Colon (tissue), 2 donors: Measurements from ENCODE around the gene MMP3.
A peak's percentile ranks its signal among the peaks of the same experiment; 100 is the strongest.

Experiments used
- FAIRE-seq: peaks from 2 replicates; lab custom pipeline; 2012; peaks lifted over from hg19 to GRCh38; lab: Jason Lieb, UNC
- donor health status: control.
- donor health status: control.

MMP3 gene

DNA sequence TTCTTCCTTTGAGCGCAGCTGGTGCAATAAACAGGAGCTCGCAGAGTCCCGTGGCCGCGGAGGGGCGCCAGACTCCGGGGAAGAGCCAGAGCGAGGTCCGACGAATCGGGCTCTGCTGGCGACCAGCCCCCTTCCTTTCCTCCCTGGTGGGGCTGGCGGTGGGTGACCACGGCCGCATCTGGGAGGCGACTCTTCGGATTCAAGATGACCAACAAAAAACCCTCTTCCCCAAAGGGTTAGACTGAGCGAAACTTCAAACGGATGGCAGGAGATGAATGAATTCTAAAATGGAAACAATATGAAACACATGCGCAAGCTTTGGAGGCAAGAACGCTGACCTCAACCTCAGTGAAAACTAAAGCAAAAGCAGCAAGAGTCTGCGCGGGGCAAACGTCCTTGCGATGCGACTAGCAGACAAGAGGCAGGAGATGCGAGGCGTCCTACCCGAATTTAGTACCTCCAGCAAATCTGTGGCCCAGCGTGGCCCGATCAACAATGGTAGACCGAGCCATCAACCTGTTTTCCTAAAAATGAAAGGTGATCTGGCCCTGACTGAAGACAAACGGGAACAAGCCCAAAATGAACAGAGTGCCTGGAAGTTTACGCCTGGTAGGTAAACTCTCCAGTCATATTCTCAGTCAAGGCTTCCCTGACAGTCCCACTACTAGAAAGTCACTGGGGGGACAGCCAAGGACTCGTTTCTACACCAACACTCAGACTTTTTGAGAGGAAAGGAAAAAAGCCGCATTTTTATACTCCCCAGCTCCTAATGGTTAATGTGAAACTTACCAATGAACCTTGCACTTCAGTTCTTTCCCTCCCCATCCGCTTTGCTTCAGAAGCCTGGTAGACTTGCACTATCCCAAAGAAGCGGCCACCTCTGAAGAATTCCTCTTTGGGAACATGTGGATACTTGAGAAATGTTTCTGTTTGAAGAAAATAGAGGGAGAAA, 11.6 kb downstream of the MMP3 start:
- FAIRE-seq = no peak

DNA sequence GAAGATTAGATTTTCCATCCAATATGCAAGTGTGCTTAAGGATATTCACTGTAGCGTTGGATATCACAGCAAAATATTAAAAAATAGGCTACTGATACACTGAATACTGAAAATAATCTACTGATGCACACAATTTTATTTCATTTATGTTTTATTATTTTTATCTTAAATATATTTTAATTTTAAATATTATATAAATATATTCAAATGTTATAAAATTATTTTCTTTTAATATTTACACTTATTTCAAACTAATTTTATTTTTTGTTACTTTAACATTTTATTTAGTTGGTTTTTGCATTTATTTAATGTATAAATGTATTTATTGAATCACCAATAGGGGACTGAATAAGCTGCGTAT, 12.3 kb downstream of the MMP3 start:
- FAIRE-seq = peak; percentile 45

DNA sequence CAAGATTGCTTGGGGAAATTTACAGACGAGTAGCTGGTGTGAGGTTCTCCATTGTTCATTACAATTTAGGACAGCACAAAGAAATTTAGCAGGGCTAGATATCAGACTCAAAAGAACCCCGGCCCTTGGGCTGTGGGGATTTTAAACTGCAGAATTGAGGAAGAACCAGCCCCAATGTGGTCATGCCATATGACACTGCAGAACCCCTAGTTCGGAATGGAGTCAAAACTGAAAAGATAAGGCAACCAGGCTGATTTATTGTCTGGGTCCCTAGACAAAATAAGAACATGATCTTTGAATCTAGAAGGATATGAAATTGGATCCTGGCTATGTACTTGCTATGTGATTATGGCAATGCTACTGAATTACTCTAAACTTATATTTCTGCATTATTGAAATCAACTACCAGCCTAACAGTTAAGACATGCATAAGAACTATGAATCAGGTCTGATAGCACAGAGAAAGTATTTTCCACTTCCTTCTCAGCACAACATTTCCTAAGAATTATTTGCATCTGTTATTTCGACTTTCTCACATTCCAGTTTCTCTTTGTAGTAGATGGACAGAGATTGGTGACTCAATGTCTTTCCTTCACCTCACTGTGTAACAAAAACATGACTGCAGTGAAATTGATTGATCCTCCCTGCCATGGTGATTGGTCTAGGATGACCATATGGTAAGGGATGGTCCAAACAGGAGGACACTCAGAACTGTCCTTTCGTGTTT, 13.2 kb downstream of the MMP3 start:
- no peak for FAIRE-seq

- FAIRE-seq = no peak
Measured at GRCh38 chr11:102829316-102830000, 14.0 kb downstream of the MMP3 start.

- FAIRE-seq = no peak
Measured at GRCh38 chr11:102824556-102824955, 18.9 kb downstream of the MMP3 start.

GRCh38 chr11:102819491-102819890, 23.9 kb downstream of the MMP3 start:
- no peak for FAIRE-seq

DNA sequence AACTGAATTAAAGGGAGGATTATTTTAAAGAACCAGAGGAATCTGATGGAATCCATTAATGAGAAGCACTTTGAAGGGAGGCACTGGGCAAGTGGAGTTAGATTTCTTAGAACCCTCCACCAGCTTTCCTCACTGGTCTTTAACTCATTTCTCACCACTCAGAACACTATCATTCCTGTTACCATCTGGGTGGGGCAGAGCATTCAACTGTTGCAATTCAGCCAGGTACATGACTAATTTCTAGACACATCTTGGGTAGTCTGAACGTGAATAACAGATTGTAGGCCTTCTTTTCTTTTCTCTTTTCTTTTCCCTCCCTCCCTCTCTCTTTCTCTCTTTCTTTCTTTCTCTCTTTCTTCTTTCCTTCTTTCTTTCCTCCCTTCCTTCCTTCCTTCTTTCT, 29.9 kb downstream of the MMP3 start:
- FAIRE-seq = no peak

DNA sequence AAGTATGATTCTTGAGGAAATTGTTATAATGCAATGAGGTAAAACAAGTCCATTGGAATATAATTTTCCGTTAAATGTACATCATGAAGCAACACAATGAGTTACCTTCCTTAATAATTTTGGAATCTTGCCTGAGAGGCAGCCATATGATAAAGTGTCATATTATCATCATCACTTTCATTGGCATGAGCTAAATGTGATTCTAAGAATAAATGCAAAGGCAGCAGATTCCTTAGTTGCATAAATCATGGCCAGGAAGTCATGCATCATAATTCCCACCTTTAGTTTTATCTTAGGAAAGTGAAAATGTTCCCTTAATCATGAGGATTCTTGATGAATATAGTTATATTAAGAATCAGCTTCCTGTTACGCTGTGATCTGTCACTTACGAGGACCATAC, 31.2 kb downstream of the MMP3 start:
- FAIRE-seq = no peak

DNA sequence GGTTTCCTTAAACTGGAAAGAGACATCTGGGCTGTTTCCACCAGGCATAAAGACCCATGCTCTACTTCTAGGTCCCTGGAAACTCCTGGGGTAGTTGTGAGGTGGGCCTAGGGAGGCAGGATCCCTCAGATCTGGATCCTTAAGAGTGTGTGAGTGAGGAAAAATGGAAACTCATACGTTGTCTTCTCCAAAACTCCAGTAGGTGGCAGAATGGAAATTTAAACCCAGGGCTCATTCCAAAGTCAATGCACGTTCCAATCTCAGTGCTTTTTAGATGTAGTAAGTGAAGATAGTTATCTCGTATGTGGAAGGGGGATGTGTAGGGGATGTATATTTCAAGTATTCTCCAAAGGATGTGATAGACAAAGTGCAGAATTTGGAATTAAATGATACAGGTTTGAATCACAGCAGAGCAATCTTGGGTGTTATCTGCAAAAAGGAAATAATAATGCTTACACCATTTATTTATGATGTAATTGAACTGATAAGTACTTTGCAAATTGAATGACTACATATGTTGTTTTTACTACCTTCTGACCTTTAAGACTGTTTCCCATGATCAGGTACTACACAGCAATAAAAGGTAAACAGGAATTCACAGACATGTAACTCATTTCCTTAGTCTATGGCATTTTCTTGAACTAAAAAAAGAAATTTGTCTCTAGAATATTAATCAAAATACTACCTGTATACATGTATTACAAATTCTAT, 32.3 kb downstream of the MMP3 start:
- FAIRE-seq = no peak

- no peak for FAIRE-seq
Measured at GRCh38 chr11:102809971-102810370, 33.4 kb downstream of the MMP3 start.

- FAIRE-seq = no peak
Measured at GRCh38 chr11:102807921-102808320, 35.5 kb downstream of the MMP3 start.

GRCh38 chr11:102806296-102806695, 37.1 kb downstream of the MMP3 start:
- FAIRE-seq = no peak

GRCh38 chr11:102802341-102802740, 41.1 kb downstream of the MMP3 start:
- no peak for FAIRE-seq

- FAIRE-seq = no peak
Measured at GRCh38 chr11:102800767-102801166, 42.6 kb downstream of the MMP3 start.

DNA sequence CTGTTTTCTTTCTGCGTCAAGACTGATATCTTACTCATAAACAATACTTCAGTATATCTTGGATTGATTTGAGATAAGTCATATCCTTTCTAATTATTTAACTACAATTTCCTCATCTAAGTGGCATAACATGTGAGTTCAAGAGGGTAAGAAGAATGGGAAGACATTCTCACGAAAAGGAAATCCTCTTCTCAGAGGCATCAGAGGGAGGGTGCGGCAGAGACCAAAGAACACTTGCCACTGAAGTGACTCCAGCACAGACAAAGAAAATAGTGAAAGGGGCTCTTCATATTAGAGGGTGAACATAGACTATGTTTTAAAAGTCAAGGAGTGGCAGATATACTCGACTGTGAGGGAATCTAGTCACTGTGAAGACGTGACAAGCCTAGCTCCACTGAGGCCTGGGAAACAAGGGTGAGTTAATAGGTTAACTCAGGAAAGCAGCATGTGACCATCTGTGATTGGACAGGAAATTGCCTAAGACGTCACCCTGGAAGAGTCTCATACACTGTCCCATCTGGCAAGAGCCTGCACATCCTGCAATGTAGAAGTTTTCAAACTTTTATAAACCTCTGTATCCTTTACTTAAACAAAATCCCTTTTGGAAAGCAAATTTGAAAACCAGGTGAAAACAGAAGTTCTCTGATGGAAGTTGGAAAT, 43.6 kb downstream of the MMP3 start:
- no peak for FAIRE-seq

GRCh38 chr11:102798012-102798746, 45.2 kb downstream of the MMP3 start, which contains the start of gene MMP1:
Gene MMP1 (minus strand): TSS chr11:102798160. CDS start chr11:102798092, 68 bp downstream.
- no peak for FAIRE-seq

DNA sequence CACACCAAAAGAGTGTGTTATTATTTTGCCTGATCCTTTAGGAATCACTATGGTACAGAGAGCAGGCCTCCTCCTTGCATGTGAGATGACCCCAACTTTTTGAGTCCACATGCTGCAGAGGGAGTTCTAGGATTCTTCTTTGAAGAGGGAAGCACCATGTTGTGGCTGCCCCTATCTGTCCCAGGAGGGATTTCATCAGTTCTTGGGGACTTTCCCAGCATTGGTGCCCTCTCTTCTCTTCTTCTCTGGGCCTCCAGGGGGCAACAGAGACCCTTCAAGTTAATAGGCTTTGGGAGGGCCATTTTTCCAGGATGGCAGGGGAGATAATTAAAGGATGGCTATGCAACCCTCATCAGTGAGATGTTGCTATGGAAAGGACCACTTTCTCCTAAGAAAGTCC, 49.0 kb downstream of the MMP3 start:
- no peak for FAIRE-seq

DNA sequence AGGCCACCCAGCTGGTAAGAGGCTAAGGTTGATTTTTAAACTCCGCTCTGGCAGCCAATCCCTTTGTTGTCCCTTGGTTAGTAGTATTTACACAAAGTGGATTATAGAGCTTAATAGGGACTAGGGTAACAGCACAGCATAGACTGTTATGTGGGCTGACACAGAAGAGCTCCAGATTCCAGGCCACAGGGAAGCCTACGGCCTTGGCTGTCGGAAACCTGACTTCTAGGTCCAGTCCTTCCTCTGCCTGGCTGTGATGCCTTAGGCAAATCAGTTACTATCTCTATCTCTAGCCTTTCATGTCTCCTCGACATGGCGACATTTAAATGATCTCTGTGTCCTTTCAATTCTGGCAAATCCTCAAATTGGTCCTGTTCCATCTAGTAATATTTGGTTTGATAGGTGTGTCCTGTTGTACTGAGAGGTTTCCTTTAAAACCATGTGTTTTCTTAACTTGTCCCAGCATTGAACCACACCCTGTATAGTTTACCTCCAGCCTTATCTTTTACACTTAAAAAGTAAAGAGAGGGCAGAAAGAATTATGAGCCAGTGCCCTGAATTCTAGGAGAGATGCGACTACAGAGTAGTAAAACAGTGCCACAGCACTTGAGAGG, 49.6 kb downstream of the MMP3 start:
- FAIRE-seq = no peak

- no peak for FAIRE-seq
Measured at GRCh38 chr11:102792604-102793003, 50.8 kb downstream of the MMP3 start.

DNA sequence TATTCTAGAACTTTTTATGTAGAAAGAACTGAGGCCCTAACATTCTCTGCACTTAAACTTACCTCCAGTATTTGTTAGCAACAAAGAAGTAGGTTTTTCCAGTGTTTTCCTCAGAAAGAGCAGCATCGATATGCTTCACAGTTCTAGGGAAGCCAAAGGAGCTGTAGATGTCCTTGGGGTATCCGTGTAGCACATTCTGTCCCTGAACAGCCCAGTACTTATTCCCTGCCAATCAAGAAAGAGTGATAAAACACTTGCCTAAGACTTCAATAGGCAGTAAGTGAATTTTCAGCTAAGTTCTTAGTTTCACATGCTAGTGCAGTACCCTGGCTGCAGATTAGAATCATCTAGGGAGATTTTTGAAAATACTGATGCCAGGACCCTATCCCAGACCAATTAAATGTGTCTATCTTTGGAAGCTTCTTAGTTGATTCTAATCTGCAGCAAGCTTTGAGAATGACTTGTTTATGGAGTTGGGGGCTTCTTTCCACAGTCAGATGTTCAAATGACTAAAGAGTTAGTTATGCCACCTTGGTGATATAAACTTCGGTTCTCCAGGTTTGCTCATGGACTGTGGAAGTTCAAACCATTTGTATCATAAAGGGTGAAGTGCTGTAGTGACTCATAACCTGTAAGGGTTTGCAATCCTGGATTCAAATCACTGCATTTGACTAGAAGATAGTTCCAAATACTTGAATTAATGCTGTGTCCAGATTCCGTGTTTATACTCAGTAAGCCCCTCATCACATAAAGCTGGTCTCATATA, 52.0 kb downstream of the MMP3 start:
- no peak for FAIRE-seq
